Suppressor macrophage (primary cell): ENCODE data around the gene EEF2KMT.
A peak's percentile ranks its signal among the peaks of the same experiment; 100 is the strongest.
"Not testable (repeated sequence)": the region's sequence is repeated elsewhere in the genome, so short reads cannot be mapped to it uniquely, and the experiment has no call there.

Experiments used
- DNase-seq, 4 experiments: peaks; one replicate each; pipeline ENCODE4 v3.0.0-alpha.2; 2020 to 2022

EEF2KMT gene

GRCh38 chr16:5070431-5071186, 27.0 kb downstream of the EEF2KMT start:
- DNase-seq, result no peak

GRCh38 chr16:5069854-5070253, 27.7 kb downstream of the EEF2KMT start:
- DNase-seq, result no peak

DNA sequence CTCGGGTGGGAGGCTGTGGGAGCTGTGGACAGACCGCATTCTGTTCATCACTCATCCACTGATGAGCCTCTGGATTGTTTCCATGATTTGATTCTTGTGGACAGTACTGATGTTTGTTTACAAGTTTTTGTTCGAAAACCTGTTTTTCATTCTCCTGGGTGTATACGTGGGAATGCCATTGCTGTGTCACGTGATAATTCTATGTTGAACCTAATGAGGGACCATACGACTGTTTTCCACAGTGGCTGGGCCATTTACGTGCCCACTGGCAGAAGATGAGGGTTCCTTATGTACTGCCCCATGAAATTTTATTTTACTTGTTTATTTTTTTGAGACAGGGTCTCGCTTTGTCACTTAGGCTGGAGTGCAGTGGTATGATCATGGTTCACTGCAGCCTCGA, 28.5 kb downstream of the EEF2KMT start:
- no peak for DNase-seq

DNA sequence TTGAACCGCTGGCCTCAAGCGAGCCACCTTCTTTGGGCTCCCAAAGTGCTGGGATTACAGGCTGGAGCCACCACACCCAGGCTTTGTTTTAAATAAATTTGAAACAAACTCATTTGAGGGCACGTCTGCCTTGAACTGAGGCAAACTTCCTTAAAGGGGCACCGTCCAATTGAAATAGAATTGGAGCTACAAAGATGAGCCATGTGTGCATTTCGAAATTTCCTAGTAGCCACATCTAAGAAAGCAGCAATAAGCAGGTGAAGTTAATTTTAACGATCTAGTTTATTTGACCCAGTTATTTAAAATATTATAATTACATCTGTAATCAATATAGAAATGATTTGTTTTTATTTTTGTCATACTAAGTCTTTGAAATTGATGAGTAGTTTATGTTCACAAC, 31.1 kb downstream of the EEF2KMT start:
- no peak for DNase-seq

- no peak for DNase-seq
These were observed 31.8 kb downstream of the EEF2KMT start, which contains the start of gene C16orf89 for GRCh38 chr16:5065813-5066212. Gene C16orf89 (minus strand): TSS chr16:5065956. CDS start chr16:5065908, 48 bp downstream.

- DNase-seq, result no peak
These were observed 32.3 kb downstream of the EEF2KMT start for GRCh38 chr16:5065326-5065725.

- DNase-seq, result no peak
These were observed 32.7 kb downstream of the EEF2KMT start for GRCh38 chr16:5064915-5065314.

DNA sequence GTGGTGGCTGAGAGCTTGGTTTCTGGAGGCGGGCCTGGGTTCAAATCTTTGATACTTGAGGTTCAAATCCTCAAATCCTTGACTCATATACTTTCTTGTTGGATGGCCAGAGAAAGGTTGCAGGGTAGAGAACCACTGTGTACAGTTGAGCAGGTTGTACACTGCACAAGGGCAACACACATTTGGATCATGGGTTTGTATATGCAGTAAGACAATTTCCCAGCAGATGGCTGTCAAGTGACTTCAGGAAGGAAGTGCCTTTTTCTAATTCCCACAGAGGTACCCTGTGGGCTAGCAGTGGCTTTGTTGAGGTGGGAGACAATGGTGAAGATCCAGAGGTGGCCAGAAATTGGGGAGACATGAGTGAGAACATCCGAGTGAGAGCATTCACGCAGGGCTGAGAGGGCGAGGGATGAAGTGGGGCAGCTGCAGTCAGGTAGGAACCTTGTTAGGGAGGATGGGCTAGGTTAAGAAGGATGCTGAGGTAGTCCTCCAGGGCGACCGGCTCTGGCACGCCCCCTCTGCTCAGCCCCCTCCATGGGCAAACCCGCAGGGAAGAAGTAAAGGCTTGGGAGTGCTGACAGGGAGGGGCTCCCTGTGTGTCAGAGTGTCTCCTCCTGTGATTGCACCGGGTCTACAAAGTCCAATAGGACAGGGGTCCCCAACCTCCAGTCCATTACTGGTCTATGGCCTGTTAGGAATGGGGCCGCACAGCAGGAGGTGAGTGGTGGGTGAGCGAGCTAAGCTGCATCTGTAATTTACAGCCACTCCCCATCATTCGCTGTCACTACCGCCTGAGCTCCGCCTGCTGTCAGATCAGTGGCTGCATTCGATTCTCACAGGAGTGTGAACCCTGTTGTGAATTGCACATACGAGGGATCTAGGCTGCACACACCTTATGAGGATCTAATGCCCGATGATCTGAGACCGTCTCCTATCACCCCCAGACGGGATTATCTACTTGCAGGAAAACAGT, 34.5 kb downstream of the EEF2KMT start:
- no peak for DNase-seq

DNA sequence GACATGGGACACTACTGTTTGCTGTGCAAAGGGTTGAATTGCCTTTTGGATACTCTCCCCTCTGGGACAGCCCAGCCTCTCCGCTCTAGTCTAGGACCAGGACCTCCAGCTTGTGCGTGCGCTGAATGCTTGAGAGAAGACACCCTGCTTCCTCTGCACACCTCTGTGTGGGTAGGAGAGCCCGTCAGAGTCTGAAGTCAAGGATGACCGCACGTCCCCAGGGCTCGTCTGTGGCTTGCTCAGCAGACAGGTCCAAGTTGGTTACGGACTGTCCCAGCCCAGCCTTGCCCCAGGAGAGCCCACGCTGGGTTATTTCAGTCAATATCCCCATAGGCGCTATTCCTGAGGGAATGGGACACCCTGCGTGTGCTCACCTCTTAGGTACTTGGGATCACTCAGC, 35.5 kb downstream of the EEF2KMT start:
- no peak for DNase-seq

DNA sequence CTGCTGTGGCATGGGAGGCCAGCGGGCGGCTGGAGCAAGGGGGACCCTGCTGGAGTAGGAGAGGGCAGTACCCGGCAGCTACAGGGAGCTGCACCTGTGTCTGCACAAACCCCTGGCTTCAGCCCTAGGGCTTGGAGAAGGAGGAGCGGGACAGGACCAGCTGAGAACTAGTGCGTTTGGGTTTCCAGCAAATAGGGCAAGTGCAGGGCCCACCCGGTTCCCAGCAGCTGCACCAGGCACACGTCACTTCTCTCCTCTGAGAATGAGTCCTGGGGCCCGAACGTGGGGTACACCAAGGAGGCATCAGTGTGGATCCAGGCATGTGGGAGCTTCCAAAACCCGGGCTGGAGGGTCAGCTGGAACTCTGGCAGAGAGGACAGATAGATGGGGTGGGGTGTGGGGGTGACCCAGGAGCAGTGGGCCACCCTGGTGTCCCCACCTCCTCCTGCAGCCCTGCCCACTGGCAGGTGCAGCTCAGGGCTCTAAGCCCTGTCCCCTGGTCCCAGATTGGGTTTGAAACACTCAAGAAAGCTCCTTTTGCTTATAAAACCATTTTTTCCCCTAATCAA, 37.4 kb downstream of the EEF2KMT start:
- no peak for DNase-seq

DNA sequence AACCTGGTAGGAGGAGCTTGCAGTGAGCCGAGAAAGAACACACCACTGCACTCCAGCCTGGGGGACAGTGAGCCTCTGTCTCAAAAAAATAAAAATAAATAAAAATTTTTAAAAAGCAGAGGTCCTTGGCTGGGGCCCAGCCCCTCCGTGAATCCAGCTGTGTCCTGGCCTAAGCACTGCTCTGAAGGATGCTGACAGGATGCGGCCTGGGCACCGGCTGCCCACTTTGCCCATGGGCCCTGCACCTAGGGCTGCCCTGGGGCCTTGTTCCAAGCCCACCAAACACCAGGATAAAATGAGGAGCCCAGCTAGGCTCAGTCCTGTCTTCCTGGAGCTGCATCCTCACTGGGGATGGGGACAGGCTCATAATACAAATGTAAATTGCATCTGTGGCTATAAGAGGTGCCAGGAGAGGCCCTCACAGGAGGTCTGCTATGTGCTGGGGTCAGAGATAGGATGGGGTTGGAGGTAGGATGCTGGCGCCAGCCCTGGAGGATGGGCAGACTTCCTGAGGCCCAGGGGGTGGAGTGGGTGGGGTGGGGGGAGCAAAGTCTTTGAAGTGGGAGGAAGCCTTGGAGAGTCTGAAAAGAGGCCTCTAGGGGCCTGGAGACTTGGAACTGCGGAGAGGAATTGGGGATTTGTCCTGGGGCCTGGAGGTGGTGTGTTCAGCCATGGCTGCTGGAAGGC, 38.1 kb downstream of the EEF2KMT start:
- no peak for DNase-seq

DNA sequence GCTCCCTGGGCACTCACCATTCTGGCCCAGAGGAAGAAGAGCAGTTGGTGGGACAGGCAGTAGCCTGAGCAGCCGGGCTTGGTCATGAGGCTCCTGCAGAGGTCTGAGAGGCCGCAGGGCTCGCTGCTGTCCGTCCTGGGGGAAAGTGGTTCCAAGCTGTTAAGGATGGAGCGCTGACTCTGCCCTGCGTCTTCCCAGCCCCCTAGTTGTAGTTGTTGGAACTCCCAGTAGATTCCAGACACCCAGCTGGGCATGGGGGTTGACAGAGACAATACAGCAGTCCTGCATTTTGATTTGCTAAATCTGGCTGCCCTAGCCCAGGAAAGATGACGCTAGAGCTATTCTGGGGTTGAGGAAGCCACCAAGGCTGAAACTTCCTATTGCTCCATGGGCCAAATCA, 39.1 kb downstream of the EEF2KMT start:
- DNase-seq, result peak; percentile 42 to 70 (median 66)

DNA sequence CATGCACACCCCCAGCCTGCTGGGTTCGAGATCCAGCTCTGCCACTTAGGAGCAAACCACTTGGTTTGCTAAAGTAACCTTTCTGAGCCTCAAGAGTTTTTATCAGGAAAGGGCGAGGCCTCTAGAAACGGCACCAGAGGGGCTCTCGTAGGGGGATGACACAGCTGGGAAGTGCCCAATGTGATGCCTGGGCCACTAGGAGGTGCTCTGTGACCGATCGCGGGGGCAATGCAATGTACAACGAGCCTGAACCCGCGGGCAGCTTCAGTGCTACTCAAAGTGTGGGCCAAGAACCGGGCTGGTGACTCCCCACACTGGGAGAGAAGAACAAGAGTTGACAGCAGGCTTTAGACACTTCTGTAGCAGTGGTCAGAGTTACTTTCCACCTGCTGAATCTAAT, 41.2 kb downstream of the EEF2KMT start:
- peak; percentile 64 to 80 (median 70) for DNase-seq

DNA sequence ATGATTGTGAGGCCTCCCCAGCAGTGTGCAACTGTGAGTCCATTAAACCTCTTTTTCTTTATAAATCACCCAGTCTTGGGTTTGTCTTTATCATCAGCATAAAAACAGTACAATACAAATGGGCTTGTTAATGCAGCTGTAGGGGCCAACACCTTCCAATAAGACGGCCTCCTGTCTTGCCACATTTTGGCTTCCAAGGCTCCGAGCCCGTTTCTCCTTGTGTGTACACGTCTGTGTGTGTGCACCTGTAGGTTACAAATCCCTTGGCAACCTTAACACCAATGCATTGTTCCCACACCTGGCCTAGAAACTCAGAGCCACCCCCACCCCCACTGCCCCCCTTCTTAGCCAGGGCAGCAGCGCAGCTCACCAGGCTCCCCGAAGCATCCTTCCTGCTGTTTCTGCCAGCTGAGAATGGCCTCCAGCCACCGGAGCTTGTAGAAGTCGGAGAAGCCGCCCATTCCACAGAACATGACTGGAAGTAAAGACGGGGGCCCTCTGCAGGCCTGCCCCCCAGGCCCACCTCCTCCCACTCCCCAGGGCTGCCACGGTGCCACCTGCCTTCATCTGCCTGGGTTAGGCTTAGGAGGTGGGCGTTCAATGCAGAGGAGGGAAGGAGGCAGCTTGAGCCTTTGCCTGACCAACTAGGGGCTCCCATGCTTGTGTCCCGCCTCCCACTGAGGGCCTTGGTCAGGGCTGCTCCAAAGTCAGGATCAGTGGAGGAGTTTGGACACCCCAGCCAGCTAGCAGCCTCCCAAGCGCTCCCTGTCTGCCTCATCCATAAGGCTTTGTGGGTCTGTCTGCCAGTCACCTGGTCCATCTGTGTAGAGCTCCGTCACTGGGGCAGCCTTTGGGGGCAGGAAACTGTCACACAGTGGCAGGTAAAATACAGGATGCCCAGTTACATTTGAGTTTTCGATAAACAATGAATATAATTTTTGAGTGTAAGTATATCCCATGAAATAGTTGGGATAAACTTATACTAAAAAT, 42.4 kb downstream of the EEF2KMT start:
- no peak for DNase-seq

GRCh38 chr16:5046914-5047313, 50.7 kb downstream of the EEF2KMT start:
- no peak for DNase-seq

DNA sequence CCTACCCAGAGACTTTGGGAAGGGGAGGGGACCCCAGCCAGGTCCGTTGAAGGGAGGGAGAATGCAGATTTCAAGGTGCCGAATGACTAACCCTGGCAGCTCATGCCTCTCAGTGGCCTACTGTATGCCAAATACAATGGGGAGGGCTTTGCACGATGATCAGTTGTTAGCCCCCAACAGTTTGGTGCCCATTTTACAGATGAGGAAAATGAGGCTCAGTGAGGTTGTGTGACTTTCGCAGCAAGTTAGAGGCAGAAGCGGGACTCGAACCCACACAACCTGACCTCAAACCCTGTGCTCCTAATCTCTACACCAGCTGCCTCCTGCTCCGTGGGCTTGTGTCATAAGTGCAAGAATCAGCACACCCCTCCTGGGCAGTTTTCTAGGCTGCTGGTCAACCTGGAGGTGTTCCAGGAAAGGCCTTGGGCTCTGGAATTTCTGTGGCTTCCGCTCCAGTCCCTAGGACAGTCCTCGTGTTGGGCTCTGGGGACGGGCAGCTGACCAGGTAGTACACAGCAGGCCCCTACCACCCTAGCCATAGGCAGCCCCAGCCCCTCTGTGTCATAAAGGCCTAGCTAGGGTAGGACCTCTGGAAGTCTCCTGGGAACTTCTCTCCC, 52.0 kb downstream of the EEF2KMT start:
- DNase-seq, result no peak

GRCh38 chr16:5044581-5044980, 53.0 kb downstream of the EEF2KMT start:
- not testable (repeated sequence) for DNase-seq

GRCh38 chr16:5044011-5044540, 53.5 kb downstream of the EEF2KMT start:
- no peak for DNase-seq

DNA sequence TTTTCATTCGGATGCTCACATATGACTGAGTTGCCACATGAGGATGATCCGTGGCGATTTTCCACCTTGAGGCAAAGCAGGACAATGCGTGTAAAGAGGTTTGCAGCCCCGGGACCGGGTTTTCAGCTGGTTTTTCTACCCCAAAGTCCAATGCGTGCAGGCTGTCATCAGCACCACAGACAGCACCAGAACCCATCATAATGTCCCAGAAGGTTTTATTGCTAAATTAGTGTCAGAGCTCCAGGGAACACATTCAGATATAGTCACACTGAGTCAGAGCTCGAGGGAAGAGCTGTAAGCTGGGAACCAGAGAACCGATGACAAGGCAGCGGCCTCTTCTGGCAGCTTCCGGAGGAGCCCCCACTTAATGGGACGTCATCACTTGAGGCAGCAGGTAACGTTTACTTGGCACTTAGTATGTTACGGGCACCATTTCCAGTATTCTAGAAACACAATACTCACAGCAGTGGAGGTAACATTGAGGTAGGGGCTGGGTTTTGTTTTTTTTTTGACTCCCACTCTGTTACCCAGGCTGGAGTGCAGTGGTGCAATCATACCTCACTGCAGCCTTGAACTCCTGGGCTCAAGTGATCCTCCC, 54.9 kb downstream of the EEF2KMT start:
- no peak for DNase-seq

GRCh38 chr16:5041600-5042133, 55.9 kb downstream of the EEF2KMT start:
- no peak for DNase-seq
